ENCODE results near the gene JCAD.

Gene JCAD

DNA sequence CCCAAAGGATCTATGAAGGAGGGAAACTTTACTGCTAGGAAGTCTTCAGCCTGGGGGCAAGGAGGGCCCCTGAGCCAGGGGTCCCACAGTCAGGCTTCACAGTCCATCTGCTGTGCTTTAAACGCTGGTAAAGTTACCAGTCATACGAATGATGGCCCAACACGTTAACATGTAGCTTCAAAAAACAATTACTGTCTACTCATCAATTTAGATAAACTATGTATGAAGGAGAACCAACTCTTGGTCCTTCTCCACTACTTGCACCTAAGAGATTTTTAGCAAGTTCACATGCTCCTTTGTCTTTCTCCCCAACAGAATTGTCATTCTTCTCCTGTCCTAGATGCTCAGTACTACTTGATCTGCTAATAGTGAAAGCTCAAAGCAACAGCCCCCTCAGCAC, 16.6 kb downstream of the JCAD start:
- DNase-seq = no peak
- Histone ChIP-seq H2BK12ac (ENCODE audit: low read length in 2 of 2) (no peak overlapping the region), H2BK15ac (ENCODE audit: low read depth, poor library complexity, severe bottlenecking) (no peak overlapping the region), H3K4ac (ENCODE audit: low read depth in 1 of 2, low read length in 2 of 2) (no peak overlapping the region), H3K9me3 (ENCODE audit: control insufficient read depth, low read length) (no peaks in the 10 kb centered on the region), H3K9ac (ENCODE audit: low read length) (no peak overlapping the region), H2AK5ac (ENCODE audit: low read length, severe bottlenecking) (no peak overlapping the region), H3K27ac (ENCODE audit: low read length, poor library complexity, severe bottlenecking) (no peak overlapping the region), H2AFZ (ENCODE audit: low read depth, low read length) (no peak overlapping the region), H3K23ac (ENCODE audit: low read length in 2 of 2) (no peak overlapping the region), H3K27me3 (ENCODE audit: control insufficient read depth in 1 of 2, insufficient read depth in 1 of 2, low read length in 2 of 2) (no peaks in the 10 kb centered on the region), H3K36me3 (ENCODE audit: control insufficient read depth in 1 of 2, insufficient read depth in 2 of 2, low read depth in 1 of 2, low read length in 2 of 2) (peaks cover 73 to 92% of the 10 kb centered on the region in 2 experiments), H3K4me1 (ENCODE audit: control insufficient read depth, insufficient read depth, low read depth, low read length) (peaks cover 2% of the 10 kb centered on the region), H2BK5ac (ENCODE audit: low read depth, low read length, poor library complexity, severe bottlenecking) (no peak overlapping the region), H4K8ac (ENCODE audit: low read length) (no peak overlapping the region), H3K14ac (ENCODE audit: low read length in 2 of 2) (no peak overlapping the region), H3K4me3 (ENCODE audit: insufficient read depth in 1 of 2, low read depth in 1 of 2, low read length in 2 of 2) (no peak overlapping the region), H3K4me2 (ENCODE audit: low read length, poor library complexity, severe bottlenecking) (no peak overlapping the region), H3K79me1 (replicated peaks; ENCODE audit: low read length, poor library complexity, severe bottlenecking) (peaks cover 60% of the 10 kb centered on the region), H4K91ac (ENCODE audit: low read length) (no peak overlapping the region), H3K18ac (ENCODE audit: low read depth in 1 of 2, low read length in 2 of 2) (no peak overlapping the region), H2BK120ac (ENCODE audit: low read depth, low read length) (no peak overlapping the region)
- 95% methylated on average over 3 of the region's 3 CpGs for WGBS

- Histone ChIP-seq H3K36me3 (ENCODE audit: control insufficient read depth in 1 of 2, insufficient read depth in 2 of 2, low read depth in 1 of 2, low read length in 2 of 2) (peaks cover 66 to 88% of the 10 kb centered on the region in 2 experiments), H2BK120ac (ENCODE audit: low read depth, low read length) (no peak overlapping the region), H2BK15ac (ENCODE audit: low read depth, poor library complexity, severe bottlenecking) (no peak overlapping the region), H4K91ac (ENCODE audit: low read length) (no peak overlapping the region), H3K4me2 (ENCODE audit: low read length, poor library complexity, severe bottlenecking) (no peak overlapping the region), H2AFZ (ENCODE audit: low read depth, low read length) (no peak overlapping the region), H3K4ac (ENCODE audit: low read depth in 1 of 2, low read length in 2 of 2) (no peak overlapping the region), H3K27me3 (ENCODE audit: control insufficient read depth in 1 of 2, insufficient read depth in 1 of 2, low read length in 2 of 2) (no peaks in the 10 kb centered on the region), H3K14ac (ENCODE audit: low read length in 2 of 2) (no peak overlapping the region), H3K27ac (ENCODE audit: low read length, poor library complexity, severe bottlenecking) (no peak overlapping the region), H2AK5ac (ENCODE audit: low read length, severe bottlenecking) (no peak overlapping the region), H3K79me1 (replicated peaks; ENCODE audit: low read length, poor library complexity, severe bottlenecking) (peaks cover 61% of the 10 kb centered on the region), H4K8ac (ENCODE audit: low read length) (no peak overlapping the region), H3K23ac (ENCODE audit: low read length in 2 of 2) (no peak overlapping the region), H3K4me3 (ENCODE audit: insufficient read depth in 1 of 2, low read depth in 1 of 2, low read length in 2 of 2) (no peak overlapping the region), H2BK5ac (ENCODE audit: low read depth, low read length, poor library complexity, severe bottlenecking) (no peak overlapping the region), H2BK12ac (ENCODE audit: low read length in 2 of 2) (no peak overlapping the region), H3K18ac (ENCODE audit: low read depth in 1 of 2, low read length in 2 of 2) (no peak overlapping the region), H3K9me3 (ENCODE audit: control insufficient read depth, low read length) (no peaks in the 10 kb centered on the region), H3K4me1 (ENCODE audit: control insufficient read depth, insufficient read depth, low read depth, low read length) (peaks cover 7% of the 10 kb centered on the region), H3K9ac (ENCODE audit: low read length) (no peak overlapping the region)
- peak; percentile 37 for DNase-seq
- WGBS = 86% methylated on average over 6 of the region's 8 CpGs
Observed at GRCh38 chr10:30041196-30042105, 17.9 kb downstream of the JCAD start.

DNA sequence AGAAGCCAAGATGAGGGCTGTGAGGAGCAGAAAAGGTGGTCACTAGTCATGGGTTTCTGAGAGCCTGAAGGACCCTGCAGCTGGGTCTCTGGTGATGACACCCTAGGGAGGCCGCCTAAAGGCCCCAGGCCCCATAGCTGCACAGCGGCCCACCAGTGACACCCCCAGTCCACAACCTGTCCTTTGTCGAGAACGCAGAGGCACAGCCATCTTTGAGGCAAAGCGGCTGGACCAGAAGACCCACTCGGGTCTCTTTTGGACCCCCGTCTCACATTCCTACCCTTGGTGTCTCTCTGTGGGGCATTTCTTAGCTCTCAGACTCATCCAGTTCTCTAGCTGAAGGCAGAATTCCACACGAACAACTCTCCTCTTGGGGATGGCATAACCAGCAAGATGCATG, 18.8 kb downstream of the JCAD start:
- H3K79me1 ChIP-seq (replicated peaks; ENCODE audit: low read length, poor library complexity, severe bottlenecking) = peaks cover 57% of the 10 kb centered on the region
- H4K8ac ChIP-seq (ENCODE audit: low read length) = no peak overlapping the region
- H2BK12ac ChIP-seq (ENCODE audit: low read length in 2 of 2) = no peak overlapping the region
- H3K4ac ChIP-seq (ENCODE audit: low read depth in 1 of 2, low read length in 2 of 2) = no peak overlapping the region
- H2BK15ac ChIP-seq (ENCODE audit: low read depth, poor library complexity, severe bottlenecking) = no peak overlapping the region
- peaks cover 7% of the 10 kb centered on the region for H3K4me1 ChIP-seq (ENCODE audit: control insufficient read depth, insufficient read depth, low read depth, low read length)
- no peak overlapping the region for H3K4me3 ChIP-seq (ENCODE audit: insufficient read depth in 1 of 2, low read depth in 1 of 2, low read length in 2 of 2)
- no peaks in the 10 kb centered on the region for H3K9me3 ChIP-seq (ENCODE audit: control insufficient read depth, low read length)
- H4K91ac ChIP-seq (ENCODE audit: low read length) = no peak overlapping the region
- no peak overlapping the region for H3K14ac ChIP-seq (ENCODE audit: low read length in 2 of 2)
- DNase-seq = no peak
- no peak overlapping the region for H3K9ac ChIP-seq (ENCODE audit: low read length)
- no peak overlapping the region for H2BK5ac ChIP-seq (ENCODE audit: low read depth, low read length, poor library complexity, severe bottlenecking)
- H3K27me3 ChIP-seq (ENCODE audit: control insufficient read depth in 1 of 2, insufficient read depth in 1 of 2, low read length in 2 of 2) = no peaks in the 10 kb centered on the region
- WGBS = 95% methylated on average over 8 of the region's 8 CpGs
- H3K36me3 ChIP-seq (ENCODE audit: control insufficient read depth in 1 of 2, insufficient read depth in 2 of 2, low read depth in 1 of 2, low read length in 2 of 2) = peaks cover 64 to 79% of the 10 kb centered on the region in 2 experiments
- H3K4me2 ChIP-seq (ENCODE audit: low read length, poor library complexity, severe bottlenecking) = no peak overlapping the region
- no peak overlapping the region for H3K27ac ChIP-seq (ENCODE audit: low read length, poor library complexity, severe bottlenecking)
- no peak overlapping the region for H2BK120ac ChIP-seq (ENCODE audit: low read depth, low read length)
- no peak overlapping the region for H3K18ac ChIP-seq (ENCODE audit: low read depth in 1 of 2, low read length in 2 of 2)
- no peak overlapping the region for H2AK5ac ChIP-seq (ENCODE audit: low read length, severe bottlenecking)
- H3K23ac ChIP-seq (ENCODE audit: low read length in 2 of 2) = no peak overlapping the region
- no peak overlapping the region for H2AFZ ChIP-seq (ENCODE audit: low read depth, low read length)

- Histone ChIP-seq H2BK12ac (ENCODE audit: low read length in 2 of 2) (no peak overlapping the region), H4K91ac (ENCODE audit: low read length) (no peak overlapping the region), H3K4me2 (ENCODE audit: low read length, poor library complexity, severe bottlenecking) (no peak overlapping the region), H2BK120ac (ENCODE audit: low read depth, low read length) (no peak overlapping the region), H2AFZ (ENCODE audit: low read depth, low read length) (no peak overlapping the region), H2BK5ac (ENCODE audit: low read depth, low read length, poor library complexity, severe bottlenecking) (no peak overlapping the region), H3K36me3 (ENCODE audit: control insufficient read depth in 1 of 2, insufficient read depth in 2 of 2, low read depth in 1 of 2, low read length in 2 of 2) (peaks cover 60 to 74% of the 10 kb centered on the region in 2 experiments), H3K18ac (ENCODE audit: low read depth in 1 of 2, low read length in 2 of 2) (no peak overlapping the region), H3K4ac (ENCODE audit: low read depth in 1 of 2, low read length in 2 of 2) (no peak overlapping the region), H3K9ac (ENCODE audit: low read length) (no peak overlapping the region), H2BK15ac (ENCODE audit: low read depth, poor library complexity, severe bottlenecking) (no peak overlapping the region), H3K79me1 (replicated peaks; ENCODE audit: low read length, poor library complexity, severe bottlenecking) (peaks cover 56% of the 10 kb centered on the region), H3K23ac (ENCODE audit: low read length in 2 of 2) (no peak overlapping the region), H3K27me3 (ENCODE audit: control insufficient read depth in 1 of 2, insufficient read depth in 1 of 2, low read length in 2 of 2) (no peaks in the 10 kb centered on the region), H3K14ac (ENCODE audit: low read length in 2 of 2) (no peak overlapping the region), H2AK5ac (ENCODE audit: low read length, severe bottlenecking) (no peak overlapping the region), H3K27ac (ENCODE audit: low read length, poor library complexity, severe bottlenecking) (no peak overlapping the region), H3K4me1 (ENCODE audit: control insufficient read depth, insufficient read depth, low read depth, low read length) (peaks cover 7% of the 10 kb centered on the region), H3K4me3 (ENCODE audit: insufficient read depth in 1 of 2, low read depth in 1 of 2, low read length in 2 of 2) (no peak overlapping the region), H3K9me3 (ENCODE audit: control insufficient read depth, low read length) (no peaks in the 10 kb centered on the region), H4K8ac (ENCODE audit: low read length) (no peak overlapping the region)
- DNase-seq = no peak
- 97% methylated on average over 6 of the region's 8 CpGs for WGBS
Observed at GRCh38 chr10:30039988-30040387, 19.4 kb downstream of the JCAD start.
